Spinal cord (tissue), 10 donors: Measurements from ENCODE around the gene ALX4. TPM values are rescaled to one million over a fixed set of nuclear protein-coding genes. Genes with fewer than 3 reads are reported as not detected.

Experiments
- DNase-seq, 6 donors: peaks; one replicate each; pipeline versions ENCODE4 v3.0.0 to v3.0.0-alpha.2; 2013 to 2015; ENCODE audit warnings: low spot score in 6 of 6, low read depth in 4 of 6
- H3K27ac ChIP-seq: one replicate; pipeline ENCODE4 v1.5.1; 2013; ENCODE audit warnings: low read depth, low read length, control low read depth
- H3K27me3 ChIP-seq: one replicate; pipeline ENCODE4 v1.6.1; 2013; ENCODE audit warnings: low read length; ENCODE audit not compliant: control insufficient read depth, insufficient read depth
- H3K36me3 ChIP-seq: one replicate; pipeline ENCODE4 v1.6.1; 2013; ENCODE audit warnings: low read length; ENCODE audit not compliant: control insufficient read depth, insufficient read depth
- H3K4me1 ChIP-seq: one replicate; pipeline ENCODE4 v1.6.1; 2013; ENCODE audit warnings: low read length; ENCODE audit not compliant: control insufficient read depth, insufficient read depth
- H3K4me3 ChIP-seq: one replicate; pipeline ENCODE4 v1.5.1; 2013; ENCODE audit warnings: low read depth, low read length, control low read depth
- H3K9me3 ChIP-seq: one replicate; pipeline ENCODE4 v1.6.1; 2013; ENCODE audit warnings: low read length; ENCODE audit not compliant: control insufficient read depth, insufficient read depth
- WGBS: methylation state at CpG from one replicate; pipeline ENCODE4 v1.1.5; 2013; ENCODE audit warnings: missing lambda C conversion rate; ENCODE audit not compliant: insufficient coverage; 5-methylcytosine and 5-hydroxymethylcytosine counted together
- polyA plus RNA-seq, 2 donors: library from polyadenylated mRNA; unstranded; fragments of 120-200 nt; gene quantifications; one replicate each; pipeline ENCODE4 v1.2.1, GENCODE V29; 2013; ENCODE audit not compliant: insufficient read length in 2 of 2
- total RNA-seq, 2 donors: library from RNA; depleted of rRNA in 1 of 2; stranded (reverse); fragments of 120-200 nt in 1 of 2; fragments of >200 nt in 1 of 2; gene quantifications; one replicate each; pipeline versions ENCODE4 v1.2.3 to v1.2.4, GENCODE V29; 2013 to 2014
- donor health status: healthy.

Gene ALX4
- total and polyA plus RNA-seq, 4 donors = 0.30 to 8.6 (median 0.48) TPM

DNA sequence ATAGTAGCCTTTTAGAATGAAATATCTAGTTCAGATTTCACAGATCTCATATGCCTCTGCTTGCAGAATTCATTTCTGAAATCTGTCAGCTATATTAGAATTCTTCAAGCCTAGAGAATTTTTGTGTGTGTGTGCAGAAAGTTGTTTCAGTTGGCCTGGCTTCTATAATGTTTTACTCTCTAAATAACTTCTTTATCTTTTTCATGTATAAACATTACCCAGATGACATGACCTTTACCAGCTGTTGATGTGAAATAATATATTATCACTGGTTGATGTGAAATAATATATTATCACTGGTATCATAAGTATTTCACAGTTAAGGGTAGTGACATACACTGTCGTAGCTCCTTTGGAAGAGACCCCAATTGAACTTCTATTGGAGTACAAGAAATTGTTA lies 72.8 kb downstream of the ALX4 start:
- H3K9me3 ChIP-seq = no peaks in the 10 kb centered on the region
- no peaks in the 10 kb centered on the region for H3K36me3 ChIP-seq
- no peak for DNase-seq
- no peak overlapping the region for H3K4me3 ChIP-seq
- no peaks in the 10 kb centered on the region for H3K27me3 ChIP-seq
- H3K4me1 ChIP-seq = no peaks in the 10 kb centered on the region
- WGBS = no CpG with 5 or more reads among the region's 1 CpG
- H3K27ac ChIP-seq = no peak overlapping the region

GRCh38 chr11:44236296-44236695 lies 73.6 kb downstream of the ALX4 start:
- DNase-seq = no peak
- H3K9me3 ChIP-seq = no peaks in the 10 kb centered on the region

DNA sequence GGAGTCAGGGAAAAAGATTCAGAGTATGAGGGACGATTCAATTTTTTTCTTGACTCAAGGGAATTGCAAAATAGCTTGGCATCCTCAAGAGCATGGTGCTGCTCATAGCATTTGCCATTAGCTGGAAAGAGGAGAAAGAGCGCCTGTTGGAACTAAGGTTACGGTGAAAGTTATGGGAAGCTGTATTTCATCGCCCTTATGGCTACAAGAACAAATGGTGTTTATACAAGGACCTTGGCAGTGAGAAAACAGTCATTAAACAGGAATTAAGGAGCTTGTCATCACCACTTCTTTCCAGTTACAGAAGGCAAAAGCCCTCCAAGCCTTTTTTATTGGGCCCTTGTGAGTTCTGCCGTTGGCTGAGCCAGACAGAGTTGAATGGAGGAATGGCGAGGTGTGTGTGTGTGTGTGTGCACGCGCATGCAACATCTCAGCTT lies 74.2 kb downstream of the ALX4 start:
- no peaks in the 10 kb centered on the region for H3K4me1 ChIP-seq
- no peak overlapping the region for H3K4me3 ChIP-seq
- no peaks in the 10 kb centered on the region for H3K36me3 ChIP-seq
- DNase-seq = peak in 1 of 6 donors; percentile 17
- 57% methylated on average over 2 of the region's 8 CpGs for WGBS
- no peaks in the 10 kb centered on the region for H3K9me3 ChIP-seq
- H3K27me3 ChIP-seq = no peaks in the 10 kb centered on the region
- no peak overlapping the region for H3K27ac ChIP-seq

More at GRCh38 chr11:44236296-44236695, 73.6 kb downstream of the ALX4 start:
- Histone ChIP-seq H3K4me3 (no peak overlapping the region), H3K27me3 (no peaks in the 10 kb centered on the region), H3K4me1 (no peaks in the 10 kb centered on the region), H3K27ac (no peak overlapping the region), H3K36me3 (no peaks in the 10 kb centered on the region)
- 100% methylated on average over 1 of the region's 2 CpGs for WGBS

GRCh38 chr11:44229624-44230023 lies 80.3 kb downstream of the ALX4 start:
- Histone ChIP-seq H3K27me3 (no peaks in the 10 kb centered on the region), H3K36me3 (no peaks in the 10 kb centered on the region), H3K27ac (no peak overlapping the region), H3K4me1 (peaks cover 2% of the 10 kb centered on the region), H3K4me3 (no peak overlapping the region), H3K9me3 (no peaks in the 10 kb centered on the region)
- no peak for DNase-seq
- 100% methylated on average over 1 of the region's 3 CpGs for WGBS

GRCh38 chr11:44229098-44229497 lies 80.8 kb downstream of the ALX4 start:
- DNase-seq = peak in 1 of 6 donors; percentile 71
- Histone ChIP-seq H3K27me3 (no peaks in the 10 kb centered on the region), H3K4me1 (peaks cover 2% of the 10 kb centered on the region), H3K9me3 (no peaks in the 10 kb centered on the region), H3K36me3 (no peaks in the 10 kb centered on the region), H3K27ac (no peak overlapping the region), H3K4me3 (no peak overlapping the region)
- 66% methylated on average over 4 of the region's 4 CpGs for WGBS

GRCh38 chr11:44228379-44228778 lies 81.6 kb downstream of the ALX4 start:
- DNase-seq = no peak
- Histone ChIP-seq H3K4me1 (peaks cover 2% of the 10 kb centered on the region), H3K4me3 (no peak overlapping the region), H3K9me3 (no peaks in the 10 kb centered on the region), H3K27me3 (no peaks in the 10 kb centered on the region), H3K36me3 (no peaks in the 10 kb centered on the region), H3K27ac (no peak overlapping the region)
- 94% methylated on average over 5 of the region's 6 CpGs for WGBS

- H3K4me3 ChIP-seq = no peak overlapping the region
- H3K4me1 ChIP-seq = peaks cover 2% of the 10 kb centered on the region
- DNase-seq = no peak
- no peaks in the 10 kb centered on the region for H3K9me3 ChIP-seq
- no peaks in the 10 kb centered on the region for H3K27me3 ChIP-seq
- WGBS = 75% methylated on average over 2 of the region's 4 CpGs
- no peaks in the 10 kb centered on the region for H3K36me3 ChIP-seq
- no peak overlapping the region for H3K27ac ChIP-seq
These were observed 83.0 kb downstream of the ALX4 start for GRCh38 chr11:44226945-44227344.

GRCh38 chr11:44226490-44226889 lies 83.4 kb downstream of the ALX4 start:
- Histone ChIP-seq H3K9me3 (no peaks in the 10 kb centered on the region), H3K27ac (no peak overlapping the region), H3K27me3 (no peaks in the 10 kb centered on the region), H3K4me1 (peaks cover 2% of the 10 kb centered on the region), H3K4me3 (no peak overlapping the region), H3K36me3 (no peaks in the 10 kb centered on the region)
- DNase-seq = peak in 2 of 6 donors; percentile 32 to 61
- 58% methylated on average over 2 of the region's 2 CpGs for whole genome bisulfite sequencing

- Histone ChIP-seq H3K9me3 (no peaks in the 10 kb centered on the region), H3K36me3 (no peaks in the 10 kb centered on the region), H3K4me3 (no peak overlapping the region), H3K27me3 (no peaks in the 10 kb centered on the region), H3K27ac (no peak overlapping the region), H3K4me1 (peaks cover 2% of the 10 kb centered on the region)
- WGBS = 100% methylated on average over 1 of the region's 3 CpGs
- no peak for DNase-seq
These were observed 85.0 kb downstream of the ALX4 start for GRCh38 chr11:44224867-44225501.

DNA sequence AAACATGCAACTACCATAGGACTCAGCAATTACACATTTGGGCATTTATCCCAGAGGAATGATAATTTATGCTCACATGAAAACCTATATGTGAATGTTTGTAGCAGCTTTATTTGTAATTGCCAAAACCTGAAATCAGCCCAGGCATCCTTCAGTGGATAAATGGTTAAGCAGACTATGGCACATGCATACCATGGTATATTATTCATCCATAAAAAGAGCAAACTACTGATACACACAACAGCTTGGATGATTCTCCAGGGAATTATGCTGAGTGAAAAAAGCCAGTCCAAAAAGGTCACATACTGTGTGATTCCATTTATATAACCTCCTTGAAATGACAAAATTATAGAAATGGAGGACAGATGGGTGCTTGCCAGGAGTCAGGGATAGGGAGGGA lies 86.7 kb downstream of the ALX4 start:
- H3K27me3 ChIP-seq = no peaks in the 10 kb centered on the region
- no peaks in the 10 kb centered on the region for H3K9me3 ChIP-seq
- no peak overlapping the region for H3K27ac ChIP-seq
- no peak overlapping the region for H3K4me3 ChIP-seq
- DNase-seq = no peak
- H3K36me3 ChIP-seq = no peaks in the 10 kb centered on the region
- peaks cover 2% of the 10 kb centered on the region for H3K4me1 ChIP-seq
